ENCODE data around the gene FAM193A.
A peak's percentile ranks its signal among the peaks of the same experiment; 100 is the strongest.

FAM193A gene

DNA sequence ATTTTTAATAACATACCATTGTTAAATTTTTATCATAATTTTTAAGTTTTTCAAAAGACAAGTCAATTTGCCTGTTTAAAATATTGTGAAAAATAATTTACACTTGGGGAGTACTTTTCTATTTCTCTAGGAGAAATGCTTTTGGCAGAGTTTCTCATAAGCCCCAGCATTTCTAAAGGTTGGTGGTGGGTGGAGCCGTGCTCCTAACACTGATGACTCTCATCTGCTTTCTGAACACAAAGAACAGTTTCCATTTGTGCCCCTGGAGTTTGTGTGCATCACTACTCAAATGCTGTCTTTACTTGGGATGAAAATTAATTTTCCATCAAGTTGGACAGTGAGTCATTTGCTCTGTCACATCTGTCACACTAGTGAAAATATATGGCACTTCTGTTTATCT is 162.1 kb downstream of the FAM193A start:
- no peak for DNase-seq

DNA sequence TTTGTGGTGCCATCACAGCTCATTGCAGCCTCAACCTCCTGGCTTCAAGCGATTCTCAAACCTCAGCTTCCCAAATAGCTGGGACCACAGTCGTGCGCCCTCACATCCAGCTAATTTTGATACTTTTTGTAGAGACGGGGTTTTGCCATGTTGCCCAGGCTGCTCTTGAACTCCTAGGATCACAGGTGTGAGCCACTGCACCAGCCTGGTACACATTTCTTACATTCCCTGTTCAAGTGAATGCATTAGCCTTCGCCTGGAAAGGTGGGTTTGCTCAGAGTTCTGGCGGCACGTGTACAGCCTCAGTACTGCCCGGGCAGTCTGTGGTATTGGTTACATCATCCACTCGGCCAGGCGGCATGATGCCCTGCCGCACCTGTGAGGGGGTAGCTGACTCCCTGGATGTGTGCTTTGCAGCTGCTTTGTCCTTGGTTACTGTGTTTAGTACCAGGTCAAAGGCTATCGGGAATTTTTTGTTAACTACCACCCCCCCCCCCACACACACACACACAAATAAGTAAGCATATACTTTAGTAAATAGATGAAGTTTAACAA is 162.6 kb downstream of the FAM193A start:
- no peak for DNase-seq

DNA sequence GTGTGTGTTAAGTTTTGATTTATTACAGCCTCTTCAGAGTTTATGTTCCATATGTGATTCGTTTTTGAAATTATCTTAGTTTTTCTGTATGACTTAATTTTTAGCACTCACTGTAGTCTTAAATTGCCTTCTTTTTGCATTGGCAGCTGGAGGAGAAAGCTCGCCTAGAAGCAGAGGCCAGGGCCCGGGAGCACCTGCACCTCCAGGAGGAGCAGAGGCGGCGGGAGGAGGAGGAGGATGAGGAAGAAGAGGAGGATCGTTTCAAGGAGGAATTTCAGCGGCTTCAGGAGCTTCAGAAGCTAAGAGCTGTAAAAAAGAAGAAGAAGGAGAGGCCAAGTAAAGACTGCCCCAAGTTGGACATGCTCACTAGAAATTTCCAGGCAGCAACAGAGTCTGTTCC is 163.1 kb downstream of the FAM193A start:
- no peak for DNase-seq

DNA sequence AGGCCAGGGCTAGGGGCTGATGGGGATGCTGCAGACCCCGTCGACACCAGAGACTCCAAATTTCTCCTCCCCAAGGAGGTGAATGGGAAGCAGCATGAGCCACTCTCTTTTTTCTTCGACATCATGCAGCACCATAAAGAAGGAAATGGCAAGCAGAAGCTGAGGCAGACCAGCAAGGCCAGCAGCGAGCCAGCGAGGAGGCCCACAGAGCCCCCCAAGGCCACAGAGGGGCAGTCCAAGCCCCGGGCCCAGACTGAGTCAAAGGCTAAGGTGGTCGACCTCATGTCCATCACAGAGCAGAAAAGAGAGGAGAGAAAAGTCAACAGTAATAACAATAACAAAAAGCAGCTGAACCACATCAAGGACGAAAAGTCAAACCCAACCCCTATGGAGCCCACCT is 163.6 kb downstream of the FAM193A start:
- DNase-seq, result no peak

DNA sequence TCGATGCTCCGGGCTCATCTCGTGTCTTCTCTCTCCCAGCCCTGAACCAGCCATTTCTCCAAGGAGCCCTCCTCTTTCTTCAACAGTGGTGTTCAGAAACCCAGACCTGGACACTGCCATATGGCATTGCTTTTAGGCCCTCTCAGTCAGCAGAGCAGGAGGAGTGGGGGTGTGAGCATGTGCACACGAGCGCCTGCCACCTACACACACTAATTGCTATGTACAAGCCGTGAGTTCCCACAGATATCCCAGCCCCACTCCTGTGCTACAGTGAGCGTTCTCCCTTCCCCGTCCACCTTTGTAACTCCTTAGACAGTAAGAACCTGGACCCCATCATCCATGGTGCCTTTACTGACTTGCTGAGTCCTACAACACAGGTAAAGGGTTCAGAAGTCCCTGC is 165.9 kb downstream of the FAM193A start:
- DNase-seq, result no peak

DNA sequence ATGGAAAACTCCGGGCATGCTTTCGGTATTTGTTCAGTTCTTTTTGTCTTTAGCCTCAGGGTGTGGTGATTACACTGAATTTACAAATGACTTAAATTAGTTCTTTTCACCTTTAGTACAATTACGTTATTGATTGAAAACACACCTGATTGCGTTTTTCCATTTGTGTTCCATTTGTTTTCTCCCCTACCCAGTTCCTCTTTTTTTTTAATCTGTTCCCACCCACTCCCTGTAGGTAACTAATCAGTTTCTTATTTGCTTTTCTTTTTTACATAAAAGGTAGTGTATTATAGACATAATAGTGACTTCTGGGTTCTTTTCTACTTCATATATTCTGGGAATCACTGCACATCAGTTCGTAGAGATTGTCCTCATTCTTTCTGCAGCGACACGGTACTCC is 166.3 kb downstream of the FAM193A start:
- DNase-seq, result no peak

DNA sequence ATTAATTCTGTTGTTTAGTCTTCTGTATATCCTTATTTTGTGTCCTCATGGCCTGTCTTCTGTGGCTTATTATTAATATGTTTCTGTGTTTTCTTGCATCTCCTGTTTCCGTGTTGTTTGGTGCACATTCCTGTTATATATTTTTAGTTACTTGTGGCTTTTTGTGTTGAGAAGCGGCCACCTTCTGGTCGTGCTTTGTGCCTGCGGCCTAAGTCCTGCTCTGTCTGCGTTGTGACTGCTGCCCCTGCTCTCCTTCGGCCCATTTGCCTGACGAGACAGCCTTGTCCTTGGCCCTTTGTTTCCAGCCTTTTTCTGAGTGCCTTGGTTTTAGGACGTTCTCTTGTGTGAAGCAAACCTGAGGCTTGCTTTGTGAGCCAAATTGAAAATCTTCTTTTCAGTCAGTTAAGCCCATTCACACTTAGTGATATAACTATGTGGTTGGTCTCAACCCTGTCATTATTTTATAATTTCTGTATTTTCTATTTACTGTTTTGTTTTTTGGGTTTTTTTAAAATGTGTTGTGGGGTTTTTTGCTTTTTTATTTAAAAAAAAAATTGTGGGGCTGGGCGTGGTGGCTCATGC is 175.9 kb downstream of the FAM193A start:
- DNase-seq, result no peak

DNA sequence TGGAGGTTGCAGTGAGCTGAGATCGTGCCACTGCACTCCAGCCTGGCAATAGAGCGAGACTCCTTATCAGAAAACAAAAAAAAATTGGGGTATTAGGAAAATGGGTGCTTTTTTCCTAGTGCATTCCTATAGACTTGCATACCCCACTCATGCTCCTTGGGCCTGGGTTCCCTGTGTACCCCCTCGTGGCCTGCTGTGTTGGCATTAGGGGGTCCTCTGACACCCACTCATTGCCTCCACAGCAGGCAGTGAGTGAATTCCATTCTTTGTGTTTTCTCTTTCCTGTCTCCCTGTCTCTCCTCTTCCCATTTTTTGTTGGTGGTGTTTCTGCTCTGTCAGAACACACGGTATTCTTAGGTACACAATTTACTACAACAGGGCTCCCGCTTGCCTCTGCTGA is 176.9 kb downstream of the FAM193A start:
- DNase-seq, result no peak

DNA sequence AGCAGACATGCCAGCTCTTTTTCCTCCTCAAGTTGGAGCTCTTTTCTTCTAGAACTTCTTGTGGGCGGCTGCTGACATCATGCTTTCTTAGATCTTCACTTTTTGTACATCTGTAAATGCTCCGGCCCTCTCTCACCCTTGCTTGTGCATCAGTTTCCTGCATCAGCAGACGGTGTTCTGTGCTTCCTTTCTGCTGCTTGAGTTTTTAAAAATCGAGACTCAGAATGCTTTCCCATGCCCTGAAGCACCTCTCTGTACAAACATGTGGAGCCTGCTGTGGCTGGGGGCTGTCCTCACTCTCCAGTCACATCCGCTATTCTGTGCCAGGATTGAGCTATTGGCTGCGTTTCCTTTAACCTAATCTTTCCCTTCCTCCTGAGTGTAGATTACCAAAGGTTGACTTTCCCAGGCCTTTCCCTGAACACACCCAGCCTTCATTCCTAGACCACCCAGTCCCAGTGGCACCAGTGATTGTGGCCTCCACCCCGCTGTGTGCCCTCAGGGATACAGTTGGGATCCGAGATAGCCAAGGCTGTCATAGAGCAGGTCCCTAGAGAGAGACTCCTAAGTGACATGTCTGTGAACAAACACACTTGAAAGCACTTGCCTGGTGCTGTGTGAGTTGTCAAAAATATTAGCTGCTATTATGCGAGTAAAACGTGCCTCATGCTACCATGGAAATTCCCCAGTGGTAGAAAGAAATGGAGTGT is 177.8 kb downstream of the FAM193A start:
- DNase-seq, result peak; percentile 54

DNA sequence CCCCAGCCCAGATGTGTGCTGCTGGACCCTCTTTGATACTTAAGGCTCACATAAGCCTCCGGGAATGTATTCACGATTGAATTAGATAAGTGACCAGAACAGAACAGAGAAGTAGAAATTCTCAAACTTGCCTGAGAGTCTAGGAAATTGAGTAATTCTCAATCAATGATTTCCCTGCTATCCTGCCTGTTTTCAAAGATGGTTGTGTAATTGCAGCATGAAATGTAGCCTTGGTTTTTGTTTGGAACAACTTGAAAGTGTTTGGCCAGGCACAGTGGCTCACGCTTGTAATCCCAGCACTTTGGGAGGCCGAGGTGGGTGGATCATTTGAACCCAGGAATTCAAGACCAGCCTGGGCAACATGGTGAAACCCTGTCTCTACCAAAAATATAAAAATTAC is 178.5 kb downstream of the FAM193A start:
- DNase-seq, result no peak

DNA sequence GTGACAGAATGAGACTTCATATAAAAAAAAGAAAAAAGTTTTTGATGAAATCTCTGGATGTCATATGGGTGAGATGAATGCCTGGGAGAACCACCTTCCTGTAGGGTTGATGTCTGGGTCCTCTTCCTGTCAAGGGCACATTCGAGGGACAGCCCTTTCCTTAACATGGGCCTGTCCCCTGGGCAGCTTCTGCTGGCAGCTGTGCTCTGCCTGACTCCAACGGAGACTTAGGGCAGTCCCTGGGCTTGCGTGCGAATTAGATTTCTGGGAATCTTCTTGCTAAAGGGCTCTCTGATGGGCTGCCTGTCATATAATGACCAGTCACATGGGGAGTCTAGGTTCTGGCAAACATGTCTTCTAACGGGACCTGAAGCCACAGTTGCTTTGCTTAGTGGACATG is 179.0 kb downstream of the FAM193A start:
- no peak for DNase-seq

DNA sequence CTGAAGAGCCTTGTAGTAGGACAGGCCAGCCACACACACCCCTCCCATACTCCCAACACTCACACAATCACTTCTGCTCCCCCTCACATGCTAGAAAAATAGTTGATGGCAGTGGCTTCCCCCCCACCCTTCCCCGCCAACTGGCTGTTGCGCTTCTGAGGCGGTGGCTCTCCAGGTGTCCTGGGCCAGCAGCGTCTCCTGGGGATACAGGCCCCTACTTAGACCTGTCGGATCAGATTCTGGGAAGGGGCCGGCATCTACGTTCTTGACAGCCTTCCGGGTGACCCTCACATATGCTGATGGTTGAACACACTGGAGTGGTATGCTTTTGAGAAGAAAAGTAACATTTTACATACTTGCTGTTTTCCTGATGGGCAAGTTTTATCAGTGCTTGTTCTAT is 179.8 kb downstream of the FAM193A start:
- no peak for DNase-seq

DNA sequence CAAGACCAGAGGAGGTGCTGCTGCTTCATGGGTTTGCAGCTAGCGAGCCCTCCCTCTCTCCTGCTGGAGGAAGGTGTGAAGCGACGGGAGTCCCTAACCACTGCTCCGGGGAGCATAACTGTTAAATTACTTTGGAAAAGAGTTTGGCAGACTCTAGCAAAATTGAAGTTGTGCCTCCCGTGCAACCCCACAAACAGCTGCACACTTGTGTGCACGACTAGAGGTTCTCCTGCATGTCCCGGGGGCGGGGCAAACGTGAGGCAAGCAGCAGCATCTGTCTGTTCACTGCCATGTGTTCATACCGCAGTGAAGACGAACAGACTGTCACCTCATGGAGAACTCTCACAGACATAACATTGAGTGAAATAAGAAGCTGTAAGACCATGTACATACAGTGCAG is 185.1 kb downstream of the FAM193A start:
- peak; percentile 30 for DNase-seq

DNA sequence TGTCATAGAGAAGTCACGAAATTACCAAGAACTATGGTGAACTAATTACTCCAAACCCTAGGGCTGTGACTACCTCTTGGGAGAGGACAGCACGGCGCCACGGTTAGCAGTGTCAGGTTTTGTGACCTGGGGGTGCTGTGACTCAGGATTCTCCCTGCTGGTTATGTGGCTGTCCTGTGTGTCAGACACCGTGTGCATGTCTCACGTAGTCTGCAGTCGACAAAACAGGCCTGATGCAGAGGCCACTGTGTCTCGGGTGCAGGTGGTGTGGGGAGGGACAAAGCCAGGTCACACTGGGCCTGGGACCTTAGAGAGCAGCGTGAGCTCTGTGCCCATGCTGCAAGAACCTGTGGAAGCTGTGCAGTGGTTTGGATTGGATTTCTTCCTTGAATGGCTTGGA is 185.6 kb downstream of the FAM193A start:
- DNase-seq, result peak; percentile 19

DNA sequence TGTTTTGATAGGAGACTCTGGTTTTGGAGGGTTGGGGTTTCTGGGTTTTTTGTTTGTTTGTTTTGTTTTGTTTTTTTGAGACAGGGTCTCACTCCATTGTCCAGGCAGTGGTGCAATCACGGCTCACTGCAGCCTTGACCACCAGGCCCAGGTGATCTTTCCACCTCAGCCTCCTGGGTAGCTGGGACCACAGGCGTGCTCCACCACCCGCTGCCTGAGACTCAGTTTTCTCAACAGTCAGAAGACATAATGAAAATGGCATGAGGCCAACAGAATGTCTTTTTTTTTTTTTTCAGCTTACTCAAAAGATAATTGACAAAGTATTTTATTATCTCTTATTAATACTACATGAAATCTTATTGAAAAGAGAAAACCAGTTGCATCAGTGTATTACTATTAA is 187.3 kb downstream of the FAM193A start:
- no peak for DNase-seq

DNA sequence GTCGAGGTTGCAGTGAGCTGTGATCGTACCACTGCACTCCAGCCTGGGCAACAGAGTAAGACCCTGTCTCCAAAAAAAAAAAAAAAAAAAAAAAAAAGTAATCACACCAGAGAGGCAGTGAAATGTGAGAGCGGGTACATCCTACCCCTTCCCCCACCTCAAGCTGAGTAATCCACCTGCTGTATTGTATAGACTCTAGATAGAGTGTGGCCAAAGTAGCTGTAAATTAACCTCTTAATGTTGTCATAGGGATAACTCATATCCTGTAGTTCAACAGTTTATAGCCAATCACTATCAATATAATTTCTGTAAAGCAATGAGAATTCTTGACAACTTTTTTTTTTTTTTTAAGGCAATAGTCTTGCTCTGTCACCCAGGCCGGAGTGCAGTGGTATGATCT is 188.9 kb downstream of the FAM193A start:
- DNase-seq, result peak; percentile 24

DNA sequence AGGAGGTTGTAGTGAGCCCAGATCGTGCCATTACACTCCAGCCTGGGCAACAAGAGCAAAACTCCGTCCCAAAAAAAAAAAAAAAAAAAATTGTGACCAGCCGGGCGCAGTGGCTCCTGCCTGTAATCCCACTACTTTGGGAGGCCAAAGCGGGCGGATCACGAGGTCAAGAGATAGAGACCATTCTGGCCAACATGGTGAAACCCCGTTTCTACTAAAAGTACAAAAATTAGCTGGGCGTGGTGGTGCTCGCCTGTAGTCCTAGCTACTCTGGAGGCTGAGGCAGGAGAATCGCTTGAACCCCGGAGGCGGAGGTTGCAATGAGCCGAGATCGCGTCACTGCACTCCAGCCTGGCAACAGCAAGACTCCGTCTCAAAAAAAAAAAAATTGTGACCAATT is 190.4 kb downstream of the FAM193A start:
- peak; percentile 16 for DNase-seq

DNA sequence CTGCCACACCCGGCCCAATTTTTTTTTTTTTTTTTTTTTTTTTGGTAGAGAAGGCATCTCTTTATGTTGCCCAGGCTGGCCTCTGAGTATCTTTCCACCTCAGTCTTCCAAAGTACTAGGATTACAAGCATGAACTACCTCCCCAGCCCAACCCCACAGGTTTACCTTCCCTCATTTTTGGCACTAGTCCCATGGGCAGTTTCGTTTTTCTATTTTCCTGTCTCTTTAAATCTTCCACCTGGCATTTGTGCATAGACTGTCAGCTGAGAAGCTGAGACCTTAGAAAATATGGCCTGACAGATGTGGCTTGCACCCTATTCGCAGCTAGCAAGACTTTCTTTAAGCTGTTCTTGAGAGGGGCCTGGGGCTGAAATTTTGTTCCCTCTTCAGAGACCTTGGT is 191.8 kb downstream of the FAM193A start:
- peak; percentile 18 for DNase-seq

DNA sequence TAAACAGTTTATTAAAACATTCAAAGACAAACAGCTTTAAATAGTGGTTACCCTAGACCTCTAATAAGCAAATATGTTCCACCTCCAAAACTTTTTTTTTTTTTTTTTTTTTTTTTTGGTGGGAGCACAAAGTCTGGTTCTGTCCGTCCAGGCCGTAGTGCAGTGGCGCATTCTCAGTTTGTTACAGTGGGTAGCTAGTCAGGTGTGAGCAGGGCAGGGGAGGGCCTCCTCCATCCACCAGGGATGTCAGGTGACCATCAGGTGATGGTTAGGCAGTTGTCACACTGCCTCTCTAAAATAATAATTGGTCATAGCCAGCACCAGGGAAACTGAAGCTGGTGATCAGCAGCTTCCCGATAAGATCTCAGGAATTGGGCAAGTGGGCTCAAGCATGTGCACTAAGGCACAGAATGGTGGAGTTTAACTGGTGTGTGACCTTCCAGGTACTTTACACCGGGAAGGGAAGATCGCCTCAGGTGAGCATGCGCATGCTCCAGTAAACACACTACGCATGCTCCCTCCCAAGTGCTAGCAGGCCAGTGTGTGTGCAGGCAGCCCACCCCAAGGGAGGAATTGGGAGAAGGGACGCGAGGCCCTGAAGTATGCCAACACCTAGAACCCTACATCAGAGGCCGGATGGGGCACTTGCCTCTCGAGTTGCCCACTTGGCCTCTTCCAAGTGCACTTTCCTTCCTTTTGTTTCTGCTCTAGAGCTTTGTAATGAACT is 192.5 kb downstream of the FAM193A start:
- peak; percentile 10 for DNase-seq

DNA sequence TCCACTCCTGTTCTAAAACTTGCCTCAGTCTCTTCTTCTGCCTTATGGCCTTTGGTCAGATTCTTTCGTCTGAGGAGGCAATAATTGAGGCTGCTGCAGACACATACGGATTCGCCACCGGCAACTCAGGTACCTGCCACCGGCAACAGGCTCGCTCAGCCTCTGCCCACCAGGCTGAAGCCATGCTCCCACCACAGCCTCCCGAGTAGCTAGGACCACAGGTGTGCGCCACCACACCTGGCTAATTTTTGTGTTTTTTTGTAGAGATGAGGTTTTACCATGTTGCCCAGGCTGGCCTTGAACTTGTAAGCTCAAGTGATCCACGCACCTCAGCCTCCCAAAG is 193.1 kb downstream of the FAM193A start:
- peak; percentile 28 for DNase-seq

DNA sequence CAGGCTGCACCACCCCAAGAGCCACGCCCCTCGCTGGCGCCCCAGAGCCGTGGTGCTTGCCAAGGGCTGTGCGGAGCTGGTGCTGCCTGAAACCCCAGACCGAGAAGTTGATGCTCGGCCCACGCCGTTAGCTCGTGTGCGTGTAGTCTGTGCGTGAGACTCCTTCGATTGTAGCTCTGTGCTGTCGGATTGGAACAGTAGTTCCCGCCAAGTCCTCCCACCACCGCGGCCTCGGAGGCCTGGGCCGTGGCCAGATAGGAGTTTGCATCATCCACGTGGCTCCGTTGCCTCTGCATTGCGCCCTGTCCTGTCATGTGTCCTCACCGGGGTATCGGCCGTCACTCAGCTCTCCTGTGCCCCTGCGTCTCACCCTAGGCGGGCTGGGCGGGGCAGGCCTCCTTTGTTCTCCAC is 195.5 kb downstream of the FAM193A start:
- DNase-seq, result peak; percentile 40

DNA sequence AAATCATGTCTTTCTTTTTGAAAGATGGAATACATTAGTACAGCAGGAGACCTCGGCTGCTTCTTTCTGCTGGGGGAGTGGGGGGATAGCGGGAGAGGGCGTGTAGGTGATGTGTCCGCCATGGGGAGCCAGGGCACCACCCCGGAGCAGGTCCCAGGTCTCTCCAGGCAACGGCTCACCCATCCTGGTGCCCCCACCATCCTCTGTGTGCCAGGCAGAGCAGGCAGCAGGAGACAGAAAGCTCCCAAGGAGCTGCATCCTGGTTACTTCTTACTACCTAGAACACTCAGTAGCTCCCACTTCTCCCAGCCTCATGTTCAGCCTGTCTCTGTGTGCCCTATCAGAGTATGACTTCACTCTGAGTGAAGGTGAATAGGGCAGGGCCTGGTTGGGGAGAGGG is 196.1 kb downstream of the FAM193A start:
- DNase-seq, result peak; percentile 41

DNA sequence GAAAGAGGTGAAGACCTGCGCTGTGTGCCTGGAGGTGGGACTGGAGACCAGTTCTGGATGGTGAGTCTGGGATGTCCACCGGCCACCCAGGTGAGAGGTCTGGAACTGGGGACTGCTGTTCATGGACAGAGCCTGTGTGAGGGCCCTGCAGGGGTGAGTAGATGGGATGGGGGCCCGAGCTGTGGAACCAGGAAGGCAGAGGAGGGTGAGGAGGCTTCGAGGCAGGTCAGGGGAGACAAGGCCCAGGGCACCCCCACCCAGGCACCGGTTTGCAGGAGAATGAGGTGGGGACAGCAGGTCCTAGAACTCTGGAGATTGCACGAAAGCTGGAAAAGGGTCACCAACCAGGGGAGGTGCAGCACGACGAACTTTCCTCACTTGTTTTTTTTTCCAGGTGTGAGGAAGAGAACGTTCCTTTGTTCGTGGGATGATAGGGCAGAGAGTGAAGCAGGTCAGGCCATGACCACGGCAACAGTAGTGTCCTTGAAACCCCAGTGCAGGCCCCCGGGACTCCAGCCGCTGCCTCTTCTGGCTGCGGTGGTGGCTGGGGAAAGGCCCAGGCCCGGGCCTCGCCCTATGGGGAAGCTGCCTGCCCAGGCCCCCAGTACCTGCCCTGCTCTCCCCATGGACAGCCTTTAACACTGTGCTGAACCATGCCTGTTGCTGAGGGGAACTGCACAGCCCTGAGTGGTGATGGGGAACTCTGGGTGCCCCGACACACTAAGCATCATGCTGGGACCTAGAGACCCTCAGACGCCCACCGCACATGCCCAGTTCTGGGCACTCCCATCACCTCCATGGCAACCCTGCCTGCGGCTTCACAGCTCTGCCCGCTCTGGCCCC is 196.8 kb downstream of the FAM193A start:
- DNase-seq, result peak; percentile 28

Data from right forelimb (tissue), 1 donor.